NOMO-1 treated with DMSO at 0.1 percent for 48 hours (cell line): ENCODE data around the gene SCGB1D1.
"Not testable (repeated sequence)": the region's sequence is repeated elsewhere in the genome, so short reads cannot be mapped to it uniquely, and the experiment has no call there.

ENCODE experiments used
- DNase-seq: peaks from one replicate; lab custom pipeline; 2025; ENCODE audit not compliant: unreplicated experiment; lab: John Stamatoyannopoulos, UW

The SCGB1D1 gene

GRCh38 chr11:62157603-62158002, 32.4 kb upstream of the SCGB1D1 start:
- DNase-seq = no peak

GRCh38 chr11:62166371-62166770, 23.6 kb upstream of the SCGB1D1 start:
- no peak for DNase-seq

- no peak for DNase-seq
Measured at GRCh38 chr11:62169448-62169847, 20.6 kb upstream of the SCGB1D1 start.

GRCh38 chr11:62169935-62170334, 20.1 kb upstream of the SCGB1D1 start:
- DNase-seq = no peak

- DNase-seq = peak; percentile 87
Measured at GRCh38 chr11:62171261-62171723, 18.7 kb upstream of the SCGB1D1 start.

- DNase-seq = no peak
Measured at GRCh38 chr11:62172294-62172693, 17.7 kb upstream of the SCGB1D1 start.

- no peak for DNase-seq
Measured at GRCh38 chr11:62176766-62177165, 13.2 kb upstream of the SCGB1D1 start.

GRCh38 chr11:62179995-62180394, 10.0 kb upstream of the SCGB1D1 start:
- no peak for DNase-seq

- DNase-seq = no peak
Measured at GRCh38 chr11:62181097-62181496, 8.9 kb upstream of the SCGB1D1 start.

GRCh38 chr11:62182147-62182891, 7.7 kb upstream of the SCGB1D1 start:
- no peak for DNase-seq

GRCh38 chr11:62186195-62186594, 3.8 kb upstream of the SCGB1D1 start:
- DNase-seq = no peak

- no peak for DNase-seq
Measured at GRCh38 chr11:62193952-62194351, 3.9 kb downstream of the SCGB1D1 start.

GRCh38 chr11:62195010-62195409, 5.0 kb downstream of the SCGB1D1 start:
- DNase-seq = not testable (repeated sequence)

GRCh38 chr11:62195945-62196344, 5.9 kb downstream of the SCGB1D1 start:
- no peak for DNase-seq

- DNase-seq = not testable (repeated sequence)
Measured at GRCh38 chr11:62197400-62197799, 7.4 kb downstream of the SCGB1D1 start.

- DNase-seq = no peak
Measured at GRCh38 chr11:62201376-62201775, 11.4 kb downstream of the SCGB1D1 start.

- DNase-seq = no peak
Measured at GRCh38 chr11:62202910-62203309, 12.9 kb downstream of the SCGB1D1 start.

- DNase-seq = no peak
Measured at GRCh38 chr11:62204430-62204829, 14.4 kb downstream of the SCGB1D1 start.

- no peak for DNase-seq
Measured at GRCh38 chr11:62205441-62205840, 15.4 kb downstream of the SCGB1D1 start.

GRCh38 chr11:62206276-62207066, 16.5 kb downstream of the SCGB1D1 start:
- DNase-seq = not testable (repeated sequence)

GRCh38 chr11:62208785-62209144, 18.7 kb downstream of the SCGB1D1 start:
- no peak for DNase-seq

- DNase-seq = peak; percentile 8
Measured at GRCh38 chr11:62217191-62217748, 27.3 kb downstream of the SCGB1D1 start.
